Right kidney (tissue), 1 donor: ENCODE data around the gene FLNA.
A peak's percentile ranks its signal among the peaks of the same experiment; 100 is the strongest.
"Not testable (repeated sequence)": the region's sequence is repeated elsewhere in the genome, so short reads cannot be mapped to it uniquely, and the experiment has no call there.

Experiments
- DNase-seq: peaks from one replicate; pipeline ENCODE4 v3.0.0-alpha.2; 2016

FLNA gene

GRCh38 chrX:154400369-154400817 lies 26.0 kb upstream of the FLNA start:
- not testable (repeated sequence) for DNase-seq

- no peak for DNase-seq
Observed at GRCh38 chrX:154399527-154400368, 25.3 kb upstream of the FLNA start.

- peak; percentile 63 for DNase-seq
Observed at GRCh38 chrX:154398668-154399526, 24.5 kb upstream of the FLNA start.

- peak; percentile 84 for DNase-seq
Observed at GRCh38 chrX:154397888-154398667, 23.6 kb upstream of the FLNA start, which contains the start of gene RPL10. RPL10 (plus strand) TSS chrX:154398377; CDS start chrX:154398520, 143 bp downstream.

GRCh38 chrX:154396973-154397887 lies 22.8 kb upstream of the FLNA start:
- DNase-seq, result peak; percentile 67

GRCh38 chrX:154396363-154396762 lies 21.9 kb upstream of the FLNA start:
- not testable (repeated sequence) for DNase-seq

- DNase-seq, result not testable (repeated sequence)
Observed at GRCh38 chrX:154389812-154390747, 15.6 kb upstream of the FLNA start.

GRCh38 chrX:154388649-154389048 lies 14.2 kb upstream of the FLNA start:
- not testable (repeated sequence) for DNase-seq

GRCh38 chrX:154388094-154388493 lies 13.7 kb upstream of the FLNA start:
- not testable (repeated sequence) for DNase-seq

GRCh38 chrX:154384284-154384892 lies 10.0 kb upstream of the FLNA start:
- no peak for DNase-seq

GRCh38 chrX:154383359-154384283 lies 9.2 kb upstream of the FLNA start:
- no peak for DNase-seq

- DNase-seq, result no peak
Observed at GRCh38 chrX:154382483-154383069, 8.1 kb upstream of the FLNA start.

- DNase-seq, result no peak
Observed at GRCh38 chrX:154381271-154381670, 6.8 kb upstream of the FLNA start.

GRCh38 chrX:154380787-154381186 lies 6.4 kb upstream of the FLNA start:
- DNase-seq, result no peak

- DNase-seq, result no peak
Observed at GRCh38 chrX:154380153-154380552, 5.7 kb upstream of the FLNA start.

GRCh38 chrX:154379569-154379951 lies 5.1 kb upstream of the FLNA start:
- no peak for DNase-seq

- peak; percentile 88 for DNase-seq
Observed at GRCh38 chrX:154378799-154379568, 4.5 kb upstream of the FLNA start, which contains the start of gene EMD. EMD (plus strand) TSS chrX:154379295; CDS start chrX:154379485, 190 bp downstream.
